HEK293T (cell line): Measurements from ENCODE around the gene SH2D3C.
"Not testable (repeated sequence)": the region's sequence is repeated elsewhere in the genome, so short reads cannot be mapped to it uniquely, and the experiment has no call there.

Experiments used
- ARNT ChIP-seq: fragments of 450-650 bp; IDR thresholded peaks from 2 replicates; pipeline ENCODE4 v1.6.1; 2017; ENCODE audit warnings: mild to moderate bottlenecking
- BHLHE40 ChIP-seq: fragments of 450-650 bp; IDR thresholded peaks from 2 replicates; pipeline ENCODE4 v1.6.1; 2016; ENCODE audit warnings: mild to moderate bottlenecking, moderate library complexity, borderline replicate concordance
- CTBP1 ChIP-seq: fragments of 450-650 bp; IDR thresholded peaks from 2 replicates; pipeline ENCODE4 v1.6.1; 2016; ENCODE audit warnings: borderline replicate concordance
- ELF4 ChIP-seq: fragments of 450-650 bp; IDR thresholded peaks from 2 replicates; pipeline ENCODE4 v1.6.1; 2017; ENCODE audit warnings: antibody characterized with exemption
- FOXA1 ChIP-seq: fragments of 450-650 bp; IDR thresholded peaks from 2 replicates; pipeline ENCODE4 v1.6.1; 2016; ENCODE audit warnings: mild to moderate bottlenecking
- FOXK2 ChIP-seq: fragments of 450-650 bp; IDR thresholded peaks from 2 replicates; pipeline ENCODE4 v1.6.1; 2016; ENCODE audit warnings: mild to moderate bottlenecking
- FOXM1 ChIP-seq: fragments of 450-650 bp; IDR thresholded peaks from 2 replicates; pipeline ENCODE4 v1.6.1; 2017; ENCODE audit warnings: mild to moderate bottlenecking, borderline replicate concordance
- HDGF ChIP-seq: fragments of 450-650 bp; IDR thresholded peaks from 2 replicates; pipeline ENCODE4 v1.6.1; 2017; ENCODE audit warnings: antibody characterized with exemption, borderline replicate concordance
- L3MBTL2 ChIP-seq: fragments of 450-650 bp; conservative IDR thresholded peaks from 2 replicates; pipeline ENCODE4 v1.6.1; 2016; ENCODE audit warnings: mild to moderate bottlenecking
- LEF1 ChIP-seq: fragments of 450-650 bp; IDR thresholded peaks from 2 replicates; pipeline ENCODE4 v1.6.1; 2017; ENCODE audit warnings: mild to moderate bottlenecking, borderline replicate concordance
- NFRKB ChIP-seq: fragments of 450-650 bp; IDR thresholded peaks from 2 replicates; pipeline ENCODE4 v1.6.1; 2016; ENCODE audit warnings: mild to moderate bottlenecking, moderate library complexity
- SP1 ChIP-seq: fragments of 450-650 bp; IDR thresholded peaks from 2 replicates; pipeline ENCODE4 v1.6.1; 2017
- ZNF384 ChIP-seq: fragments of 450-650 bp; IDR thresholded peaks from 2 replicates; pipeline ENCODE4 v1.6.1; 2016
- TF ChIP-seq, protein P1 (sequence below): fragments of 450-650 bp; IDR thresholded peaks from 2 replicates; pipeline ENCODE4 v1.6.1; 2016

DNA sequence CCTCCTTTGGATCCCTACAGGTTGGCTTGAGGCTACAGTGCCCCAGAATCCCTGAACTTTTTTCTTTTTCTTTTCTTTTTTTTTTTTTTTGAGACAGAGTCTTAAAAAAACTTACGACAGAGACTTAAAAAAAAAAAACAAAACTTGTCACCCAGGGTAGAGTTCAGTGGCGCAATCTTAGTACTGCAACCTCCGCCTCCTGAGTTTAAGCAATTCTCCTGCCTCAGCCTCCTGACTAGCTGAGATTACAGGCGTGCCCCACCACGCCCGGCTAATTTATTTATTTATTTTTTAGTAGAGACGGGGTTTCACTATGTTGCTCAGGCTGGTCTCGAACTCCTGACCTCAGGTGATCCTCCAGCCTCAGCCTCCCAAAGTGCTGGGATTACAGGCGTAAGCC, 2.4 kb upstream of the SH2D3C start:
- not testable (repeated sequence) for TF ChIP-seq L3MBTL2, NFRKB, CTBP1, ELF4, HDGF, ARNT, LEF1, BHLHE40, FOXM1, FOXK2, ZNF384, SP1, FOXA1
- TF ChIP-seq, protein P1, sequence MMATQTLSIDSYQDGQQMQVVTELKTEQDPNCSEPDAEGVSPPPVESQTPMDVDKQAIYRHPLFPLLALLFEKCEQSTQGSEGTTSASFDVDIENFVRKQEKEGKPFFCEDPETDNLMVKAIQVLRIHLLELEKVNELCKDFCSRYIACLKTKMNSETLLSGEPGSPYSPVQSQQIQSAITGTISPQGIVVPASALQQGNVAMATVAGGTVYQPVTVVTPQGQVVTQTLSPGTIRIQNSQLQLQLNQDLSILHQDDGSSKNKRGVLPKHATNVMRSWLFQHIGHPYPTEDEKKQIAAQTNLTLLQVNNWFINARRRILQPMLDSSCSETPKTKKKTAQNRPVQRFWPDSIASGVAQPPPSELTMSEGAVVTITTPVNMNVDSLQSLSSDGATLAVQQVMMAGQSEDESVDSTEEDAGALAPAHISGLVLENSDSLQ = not testable (repeated sequence)
